ENCODE results near the gene OTOS.

The OTOS gene

DNA sequence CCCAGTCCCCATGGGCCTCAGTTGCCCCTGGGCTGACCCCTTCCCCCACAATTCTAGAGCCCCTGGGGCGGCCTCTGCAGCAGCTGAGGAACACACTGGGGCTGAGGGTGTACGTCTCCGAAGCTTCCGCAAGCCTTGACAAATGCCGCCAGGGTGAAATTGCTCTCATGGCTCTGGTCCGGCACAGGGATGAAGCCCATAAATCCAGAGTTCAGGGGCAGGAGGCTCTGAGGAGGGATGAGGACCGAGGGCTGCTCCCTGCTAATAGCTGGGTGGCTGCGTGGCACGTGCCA lies 27.1 kb upstream of the OTOS start:
- no peak for DNase-seq (ENCODE audit: low read depth)

DNA sequence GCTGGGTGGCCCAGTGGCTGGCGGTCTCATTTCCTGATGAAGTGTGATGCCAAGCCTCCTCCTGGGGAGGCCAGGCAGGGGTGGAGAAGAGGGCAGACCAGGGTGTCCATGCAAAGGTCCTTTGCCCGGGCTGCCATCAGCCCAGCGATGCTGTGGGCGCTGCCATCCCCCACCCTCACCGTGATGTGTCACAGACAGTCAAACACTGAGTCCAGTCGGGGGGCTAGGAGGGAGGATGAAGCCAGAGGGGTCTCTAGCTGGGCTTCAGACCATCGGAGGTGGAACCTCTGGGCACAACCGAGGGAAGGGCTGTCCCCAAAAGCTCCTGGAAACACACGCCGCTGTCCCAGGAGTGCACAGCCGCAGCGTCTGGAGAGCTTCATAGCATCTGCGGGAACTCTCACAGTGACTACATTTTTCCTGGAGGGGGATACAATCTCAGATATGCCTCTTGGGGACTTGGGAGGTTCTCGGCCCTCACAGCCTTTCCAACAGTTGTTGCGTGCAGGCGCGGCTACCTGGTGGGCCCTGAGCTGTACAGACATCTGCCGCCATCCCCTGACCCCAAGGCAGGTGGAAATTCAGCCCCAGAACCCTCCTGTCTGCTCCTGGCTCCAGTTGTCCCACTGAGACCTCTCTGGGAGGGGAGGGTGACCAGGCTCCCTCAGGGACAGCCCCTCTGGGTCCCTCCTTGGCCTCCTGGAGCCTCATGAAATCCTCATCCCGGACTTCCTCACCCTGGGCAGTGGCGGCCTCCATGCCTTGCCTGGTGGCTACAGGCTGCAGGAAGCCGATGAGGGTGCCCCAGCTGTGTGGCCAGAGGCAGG lies 26.5 kb upstream of the OTOS start:
- no peak for DNase-seq (ENCODE audit: low read depth)

DNA sequence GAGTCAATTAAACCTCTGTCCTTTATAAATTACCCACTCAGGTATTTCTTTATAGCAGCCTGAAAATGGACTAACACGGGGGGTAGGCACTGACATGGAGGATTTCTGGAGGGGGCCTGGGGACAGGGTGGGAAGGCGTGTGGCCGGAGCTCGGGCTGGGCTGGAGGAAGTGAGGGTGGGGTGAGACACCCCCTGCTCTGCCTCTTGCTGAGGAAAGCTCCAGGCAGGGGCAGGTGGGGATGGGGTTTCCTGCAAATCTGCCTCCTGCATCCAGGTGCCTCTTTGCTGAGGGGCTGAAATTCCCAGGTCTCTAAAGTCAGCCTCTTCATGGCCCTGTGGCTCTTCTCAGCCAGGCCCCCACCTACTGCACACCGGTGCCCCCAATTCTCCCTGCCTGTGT lies 25.7 kb upstream of the OTOS start:
- DNase-seq (ENCODE audit: low read depth): no peak

DNA sequence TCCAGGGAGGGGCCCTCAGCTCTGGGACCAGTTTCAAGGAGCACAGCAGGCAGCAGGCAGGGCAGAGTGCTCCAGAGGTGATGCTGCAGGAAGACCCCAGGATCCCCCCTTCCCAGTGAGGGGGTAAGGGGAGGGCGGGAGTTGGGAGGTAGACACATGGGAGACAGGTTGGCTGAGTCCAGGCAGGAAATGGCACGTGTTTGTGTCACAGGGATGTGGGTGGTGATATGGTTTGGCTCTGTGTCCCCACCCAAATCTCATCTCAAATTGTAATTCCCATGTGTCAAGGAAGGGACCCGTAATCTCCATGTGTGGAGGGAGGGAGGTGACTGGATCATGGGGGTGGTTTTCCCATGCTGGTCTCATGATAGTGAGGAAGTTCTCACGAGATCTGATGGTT lies 25.2 kb upstream of the OTOS start:
- no peak for DNase-seq (ENCODE audit: low read depth)

DNA sequence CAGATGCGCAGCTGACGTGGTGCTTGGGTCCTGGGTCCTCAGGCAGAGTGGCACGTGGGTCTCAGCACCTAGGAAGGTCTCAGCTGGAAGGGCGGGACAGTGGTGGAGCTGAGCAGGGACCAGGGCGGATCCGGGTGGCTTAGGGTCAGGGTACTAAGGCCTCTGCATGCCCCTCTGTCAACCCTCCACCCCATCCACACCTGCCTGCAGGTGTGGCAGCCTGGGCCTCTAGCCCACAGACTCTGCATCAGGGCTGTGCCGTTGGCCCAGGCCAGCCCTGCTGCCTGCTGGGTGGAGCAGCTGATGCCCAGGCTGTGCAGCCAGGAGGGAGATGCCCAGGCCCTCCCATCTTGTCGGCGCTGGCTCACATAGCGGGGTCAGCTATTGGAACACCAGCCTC lies 24.6 kb upstream of the OTOS start:
- no peak for DNase-seq (ENCODE audit: low read depth)

DNA sequence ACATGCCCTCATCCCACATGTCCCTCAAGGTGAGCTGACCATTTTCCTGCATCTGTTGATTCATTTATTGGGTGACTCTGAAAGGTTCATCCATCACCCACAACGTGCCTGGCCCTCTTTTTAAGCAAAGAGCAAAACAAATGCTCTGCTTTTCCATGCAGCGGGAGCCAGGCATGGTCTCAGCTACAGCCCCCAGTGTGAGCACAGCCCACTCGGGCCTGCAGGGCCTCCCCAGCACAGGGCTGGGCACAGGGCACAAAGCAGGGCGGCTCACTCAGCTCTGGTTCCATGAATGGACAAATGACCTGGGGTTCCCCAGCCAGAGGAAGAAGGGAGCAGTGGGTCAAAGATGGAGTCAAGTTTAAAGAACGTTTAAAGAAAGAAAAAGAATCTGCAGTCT lies 24.1 kb upstream of the OTOS start:
- DNase-seq (ENCODE audit: low read depth): no peak

DNA sequence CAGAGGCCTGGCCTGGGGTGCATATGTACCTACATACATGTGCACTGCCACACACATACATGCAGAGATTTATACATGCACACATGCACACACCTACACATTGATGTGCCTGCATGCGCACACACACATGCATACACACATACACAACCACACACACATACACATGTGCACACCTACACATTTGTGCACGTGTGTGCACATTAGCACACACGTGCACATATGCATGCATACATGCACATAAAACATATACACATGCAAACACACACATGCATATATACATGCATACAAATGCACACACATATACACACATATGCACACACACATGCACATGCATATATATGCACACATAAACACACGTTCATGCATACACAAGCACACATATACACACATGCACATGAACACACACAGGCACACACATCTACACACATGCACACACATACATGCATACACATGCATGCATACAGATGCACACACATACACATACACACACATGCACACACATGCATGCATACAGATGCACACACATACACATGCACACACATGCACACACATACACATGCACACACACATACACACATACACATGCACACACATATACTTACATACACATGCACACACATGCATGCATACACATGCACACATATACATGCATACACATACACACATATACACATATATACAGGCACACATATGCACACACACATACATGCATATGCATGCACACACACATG lies 23.6 kb upstream of the OTOS start:
- no peak for DNase-seq (ENCODE audit: low read depth)

DNA sequence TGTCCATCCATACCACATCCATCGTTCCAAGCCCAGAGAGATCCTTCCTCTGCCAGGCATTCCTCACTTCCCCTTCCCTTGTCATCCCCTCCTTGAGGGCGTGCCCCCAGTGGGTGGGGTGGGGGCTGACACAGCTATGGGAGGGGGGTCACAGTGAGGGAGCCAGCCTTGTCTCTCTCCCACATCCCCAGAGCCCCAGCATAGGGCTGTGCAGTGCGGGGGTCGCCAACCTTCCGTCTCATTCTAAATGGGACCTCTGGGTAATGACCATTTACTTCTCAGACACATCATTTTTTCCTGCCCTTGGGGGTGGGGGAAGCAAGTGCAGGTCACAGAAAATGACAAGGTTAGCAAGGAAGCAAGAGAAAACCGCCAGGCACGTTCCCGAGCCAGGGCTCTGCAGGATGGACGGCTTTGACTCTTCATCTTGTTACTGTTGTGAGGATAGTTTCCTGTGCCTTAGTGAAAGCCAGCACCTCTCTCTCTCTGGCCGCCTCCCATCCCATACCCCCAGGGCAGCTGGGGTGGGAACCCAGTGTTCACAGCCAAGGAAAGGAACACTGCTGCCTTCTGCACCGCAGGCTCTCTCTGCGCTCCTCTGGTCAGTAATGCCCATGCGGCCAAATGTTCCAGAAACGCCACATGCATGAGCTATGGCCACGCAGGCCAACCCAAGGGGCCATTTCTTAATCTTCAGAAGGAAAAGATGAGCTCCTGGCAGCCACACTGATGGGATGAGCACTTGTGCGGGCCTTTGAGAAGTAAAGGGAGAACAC lies 22.7 kb upstream of the OTOS start:
- no peak for DNase-seq (ENCODE audit: low read depth)

DNA sequence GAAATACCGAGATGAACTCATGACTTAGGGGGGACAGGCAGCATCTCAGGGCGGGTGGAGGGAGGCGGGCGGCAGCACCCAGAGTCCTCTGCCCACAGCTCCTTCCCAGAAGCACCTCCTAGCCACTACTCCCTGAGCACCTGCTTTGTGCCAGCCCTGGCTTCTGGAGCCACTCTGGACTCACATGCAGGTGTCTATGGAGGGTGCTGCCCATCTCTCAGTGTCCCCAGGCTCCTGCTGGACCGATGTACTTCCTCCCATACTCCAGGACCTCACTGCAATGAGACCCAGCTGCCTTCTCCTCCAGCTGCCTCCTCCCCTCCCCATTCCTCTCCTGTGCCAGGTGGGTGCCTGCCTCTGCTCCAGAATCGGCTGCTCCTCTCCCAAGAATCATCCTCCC lies 22.1 kb upstream of the OTOS start:
- DNase-seq (ENCODE audit: low read depth): no peak

DNA sequence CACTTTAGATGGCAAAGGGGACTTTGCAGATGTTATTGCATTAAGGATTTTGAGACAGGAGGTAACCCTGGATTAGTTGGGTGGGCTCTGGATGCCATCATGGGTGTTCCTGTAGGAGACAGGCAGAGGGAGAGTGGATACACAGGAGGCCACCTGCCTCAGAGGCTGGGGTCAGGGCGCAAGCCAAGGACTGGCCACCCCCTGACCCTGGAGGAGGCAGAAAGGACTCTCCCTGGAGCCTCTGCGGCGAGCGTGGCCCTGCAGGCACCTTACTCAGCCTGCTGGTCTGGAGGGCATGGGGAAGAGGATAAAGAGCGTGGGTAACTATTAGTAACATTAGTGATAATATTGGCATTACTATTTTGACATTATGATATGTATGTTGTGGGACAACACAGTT lies 21.6 kb upstream of the OTOS start:
- no peak for DNase-seq (ENCODE audit: low read depth)

DNA sequence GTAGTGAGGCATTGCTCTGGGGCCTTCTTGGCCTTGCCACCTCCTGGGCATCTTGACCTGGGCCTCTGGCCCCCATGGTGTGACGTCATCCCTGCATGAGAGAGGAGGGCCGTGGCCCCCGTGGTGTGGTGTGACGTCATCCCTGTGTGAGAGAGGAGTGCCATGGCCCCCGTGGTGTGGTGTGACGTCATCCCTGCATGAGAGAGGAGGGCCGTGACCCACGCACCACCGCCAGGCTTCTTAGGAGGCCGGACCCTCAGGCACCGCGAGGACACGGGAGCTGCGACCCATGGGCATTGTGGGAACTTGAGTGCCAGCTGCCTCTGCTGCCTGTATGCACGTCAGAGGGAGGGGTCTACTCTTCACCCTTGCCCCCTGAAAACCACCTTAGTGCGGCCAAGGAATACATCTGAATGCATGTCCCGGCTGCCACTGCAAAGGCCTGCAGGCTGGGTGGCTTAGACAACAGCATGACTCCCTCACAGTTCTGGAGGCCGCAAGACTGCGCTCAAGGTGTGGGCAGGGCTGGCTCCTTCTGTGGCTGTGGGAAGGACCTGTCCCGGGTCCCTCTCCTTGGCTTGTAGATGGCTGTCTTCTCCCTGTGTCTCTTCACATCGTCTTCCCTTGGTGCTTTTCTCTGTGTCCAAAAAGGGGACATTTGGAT lies 20.8 kb upstream of the OTOS start:
- no peak for DNase-seq (ENCODE audit: low read depth)

DNA sequence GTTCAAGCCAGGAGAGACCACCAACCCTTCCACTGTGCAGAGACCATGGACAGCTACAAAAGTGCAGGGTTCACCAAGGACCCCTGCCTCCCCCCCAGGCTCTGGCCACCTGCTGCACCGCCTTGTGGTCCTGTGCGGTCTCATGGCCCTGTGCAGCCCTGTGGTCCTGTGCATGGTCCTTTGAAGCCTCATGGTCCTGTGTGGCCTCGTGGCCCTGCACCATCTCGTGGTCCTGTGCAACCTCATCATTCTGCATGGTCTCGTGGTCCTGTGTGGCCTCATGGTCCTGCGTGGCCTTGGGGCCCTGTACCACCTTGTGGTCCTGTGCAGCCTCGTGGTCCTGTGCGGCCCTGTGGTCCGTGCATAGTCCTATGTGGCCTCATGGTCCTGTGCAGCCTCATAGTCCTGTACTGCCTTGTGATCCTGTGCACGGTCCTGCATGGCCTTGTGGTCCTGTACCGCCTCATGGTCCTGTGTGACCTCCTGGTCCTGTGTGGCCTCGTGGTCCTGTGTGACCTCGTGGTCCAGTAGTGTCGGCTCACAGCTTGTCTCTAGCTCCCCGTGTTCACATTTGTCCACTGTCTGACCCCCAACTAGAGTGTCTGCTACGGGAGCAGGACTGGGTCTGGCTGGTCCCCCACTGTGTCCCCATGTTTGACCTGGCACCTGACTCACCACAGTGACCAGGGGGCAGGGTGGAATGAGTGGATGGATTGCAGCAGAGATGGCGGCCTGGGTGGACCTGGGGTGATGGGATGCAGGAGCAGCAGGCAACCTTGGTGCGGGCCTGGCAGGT lies 20.0 kb upstream of the OTOS start:
- no peak for DNase-seq (ENCODE audit: low read depth)

DNA sequence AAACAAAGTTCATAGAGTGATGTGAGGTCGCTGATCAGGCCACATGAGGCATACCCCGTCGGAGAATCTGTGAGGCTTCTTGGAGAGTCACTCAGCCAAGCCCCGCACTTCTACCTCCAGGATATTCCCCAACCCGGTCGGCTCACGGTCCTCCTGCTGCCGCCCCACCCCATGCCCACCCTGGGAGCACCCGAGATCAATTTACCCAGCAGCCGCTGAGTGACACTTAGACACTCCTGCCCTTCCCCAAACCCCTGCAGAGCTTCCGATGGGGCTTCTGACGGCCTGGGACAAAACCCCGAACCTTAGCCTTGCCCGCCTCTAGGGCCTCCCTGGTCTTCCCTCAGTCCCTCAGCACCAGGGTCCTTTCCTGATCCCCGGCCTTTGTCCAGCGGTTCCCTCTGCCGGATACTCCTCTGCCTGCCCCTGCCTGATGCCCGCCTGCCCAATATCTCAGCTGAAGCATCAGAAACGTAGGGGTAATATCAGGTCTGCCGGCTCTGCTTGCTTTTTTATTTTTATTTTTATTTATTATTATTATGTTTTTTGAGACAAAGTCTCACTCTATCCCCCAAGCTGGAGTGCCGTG lies 18.9 kb upstream of the OTOS start:
- no peak for DNase-seq (ENCODE audit: low read depth)

DNA sequence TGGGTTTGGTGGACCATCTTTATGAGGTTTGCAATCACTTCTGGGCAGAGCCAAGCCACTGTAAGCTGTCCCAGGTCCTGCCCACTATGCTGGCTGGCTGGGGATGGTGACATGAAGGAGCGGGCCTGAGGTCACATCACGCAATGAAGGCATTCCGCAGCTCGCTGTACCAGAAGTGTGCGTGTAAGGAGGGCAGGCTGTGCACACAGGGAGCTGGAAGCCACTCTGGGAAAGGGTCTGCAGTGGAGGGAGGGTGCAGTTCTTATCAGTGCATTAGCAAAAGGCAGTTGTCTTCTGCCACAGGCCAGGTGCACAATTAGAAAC lies 16.7 kb upstream of the OTOS start:
- DNase-seq (ENCODE audit: low read depth): no peak

DNA sequence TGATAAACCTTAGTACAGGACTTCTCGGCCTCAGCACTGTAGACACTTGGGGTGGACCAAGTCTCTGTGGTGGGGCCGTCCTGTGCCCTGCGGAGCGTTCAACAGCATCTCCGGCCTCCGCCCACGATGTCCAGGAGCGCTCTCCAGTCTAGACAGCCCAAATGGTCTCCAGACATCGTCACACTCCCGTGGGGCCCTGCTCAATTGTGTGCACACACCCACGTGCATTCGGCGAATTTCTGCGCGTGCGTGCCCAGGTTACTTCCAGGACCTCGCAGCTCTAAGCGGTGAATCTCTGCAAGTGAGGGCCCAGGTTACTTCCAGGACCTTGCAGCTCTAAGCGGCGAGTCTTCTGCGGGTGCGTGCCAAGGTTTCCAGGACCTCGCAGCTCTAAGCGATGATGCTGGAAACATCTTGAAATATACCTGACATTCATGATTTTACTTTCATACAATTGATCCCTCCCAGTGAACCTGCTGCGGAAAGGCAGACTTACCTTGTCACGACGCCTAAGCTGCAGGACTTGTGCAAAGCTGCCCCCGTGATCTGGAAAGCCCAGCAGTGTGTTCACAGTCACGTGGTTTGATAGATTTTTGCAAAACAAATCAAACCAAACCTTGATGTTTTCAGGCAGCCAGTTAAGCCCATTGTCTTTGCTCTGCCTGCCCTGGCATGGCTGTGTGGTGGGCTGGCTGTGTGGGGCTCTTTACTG lies 16.1 kb upstream of the OTOS start:
- no peak for DNase-seq (ENCODE audit: low read depth)

DNA sequence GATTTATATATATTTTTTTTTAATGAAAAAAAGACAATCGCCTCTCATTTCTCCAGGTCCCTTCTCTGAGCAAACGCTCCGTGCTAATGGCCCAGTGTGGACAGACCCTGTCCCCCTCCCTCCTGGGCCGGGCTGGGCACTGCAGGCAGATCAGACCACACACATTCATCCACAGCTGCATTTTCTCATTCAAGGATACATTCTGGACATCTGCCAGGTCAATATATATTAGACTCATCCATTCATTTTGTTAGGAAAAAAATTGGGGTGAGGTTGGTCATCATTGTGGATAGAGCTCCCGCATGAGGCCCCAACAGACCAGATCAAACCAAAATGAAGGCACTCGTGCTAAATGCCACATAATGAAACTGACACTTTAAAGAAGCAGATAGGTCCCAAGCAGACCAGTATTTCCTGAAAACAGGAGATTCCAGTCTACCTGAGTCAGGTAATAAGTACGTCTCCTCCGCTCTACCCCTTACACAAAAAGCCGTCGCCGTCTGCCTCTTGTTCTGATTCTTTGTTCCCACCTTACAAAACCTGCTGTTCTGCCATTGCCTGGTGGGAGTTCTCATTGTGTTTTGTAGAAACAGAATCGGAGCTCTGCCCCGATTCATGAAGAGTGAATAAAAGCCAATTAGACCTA lies 15.4 kb upstream of the OTOS start:
- no peak for DNase-seq (ENCODE audit: low read depth)

DNA sequence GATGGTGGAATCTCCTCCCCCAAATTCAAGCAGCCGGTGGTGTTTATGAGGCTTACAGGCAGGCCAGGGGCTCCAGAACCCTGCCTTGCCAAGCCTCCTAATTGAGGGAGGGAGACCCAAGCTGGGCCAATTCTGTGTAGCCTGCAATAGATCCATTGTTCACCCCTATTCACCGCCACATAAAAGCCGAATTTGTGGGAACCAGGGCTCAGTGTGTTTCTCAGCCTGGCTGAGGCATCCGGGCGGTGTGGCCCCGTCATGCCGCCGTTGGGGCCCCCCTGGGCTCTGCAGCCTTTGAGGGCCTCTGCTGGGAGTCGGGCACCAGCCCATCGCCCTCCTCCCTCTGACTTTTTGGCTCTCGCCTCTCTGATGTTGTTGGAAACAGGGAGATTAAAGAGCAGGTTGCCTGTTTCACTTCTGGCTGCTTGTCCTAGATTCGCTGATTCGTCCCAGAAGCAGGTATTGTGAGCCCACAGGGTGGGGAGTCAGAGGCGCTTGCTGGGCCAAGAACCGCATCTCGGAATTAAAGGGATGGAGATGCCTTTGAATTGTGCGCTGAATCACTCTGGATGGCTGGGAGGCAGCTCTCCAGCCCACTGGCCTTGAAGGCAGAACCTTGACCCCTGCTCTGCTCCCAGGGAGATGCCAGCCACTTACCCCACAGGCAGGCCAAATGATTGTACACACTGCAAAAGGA lies 14.7 kb upstream of the OTOS start:
- no peak for DNase-seq (ENCODE audit: low read depth)

DNA sequence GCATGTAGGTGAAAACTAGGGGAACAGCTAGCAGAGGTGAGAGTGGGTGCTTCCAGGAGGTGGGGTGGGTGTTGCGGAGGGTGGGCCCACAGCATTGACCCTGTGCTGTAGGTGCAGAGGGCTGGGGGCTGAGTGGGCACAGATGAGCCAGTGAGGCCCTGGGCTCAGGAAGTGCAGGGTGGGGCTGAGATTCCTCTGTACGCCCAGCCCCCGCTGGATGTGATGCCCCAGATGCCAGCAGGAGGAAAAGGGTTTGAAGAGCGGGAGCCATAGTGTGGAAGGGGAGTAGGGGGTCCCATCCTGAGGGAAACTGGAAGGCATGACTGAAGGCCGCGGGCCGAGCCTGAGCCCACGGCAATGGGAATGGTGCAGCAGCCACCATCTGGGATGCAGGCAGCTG lies 14.1 kb upstream of the OTOS start:
- no peak for DNase-seq (ENCODE audit: low read depth)

DNA sequence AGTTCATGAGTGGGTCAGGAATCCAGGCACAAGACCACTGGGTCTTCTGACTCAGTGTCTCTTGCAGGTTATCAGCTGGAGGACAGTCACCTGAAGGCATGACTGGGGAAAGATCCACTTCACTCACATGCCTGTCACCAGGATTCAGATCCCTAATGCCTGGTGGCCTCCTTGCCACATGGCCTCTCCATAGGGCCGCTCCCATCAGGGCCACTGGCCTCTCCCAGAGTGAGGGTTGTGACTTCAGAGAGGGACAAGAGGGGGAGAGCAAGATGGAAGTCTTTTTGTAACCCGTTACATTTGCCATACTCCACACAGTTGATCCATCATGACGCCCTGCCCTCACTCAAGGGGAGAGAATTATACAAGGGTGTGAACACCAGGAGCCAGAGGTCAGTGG lies 13.0 kb upstream of the OTOS start:
- DNase-seq (ENCODE audit: low read depth): no peak
